22Rv1 (cell line): ENCODE results near the gene TRIM25.

Experiments
- CTCF ChIP-seq: fragments of 450-650 bp; IDR thresholded peaks from 2 replicates; pipeline ENCODE4 v1.5.1; 2017; ENCODE audit warnings: mild to moderate bottlenecking
- ZFX ChIP-seq: fragments of 450-650 bp; IDR thresholded peaks from 2 replicates; pipeline ENCODE4 v1.6.1; 2017; ENCODE audit warnings: antibody characterized with exemption, borderline replicate concordance

- TF ChIP-seq CTCF (no peak), ZFX (no peak)
Observed at GRCh38 chr17:56925088-56925487, 11.2 kb upstream of the TRIM25 start.
